ENCODE results near the gene OPRL1. TPM values are rescaled to one million over a fixed set of nuclear protein-coding genes. Genes with fewer than 3 reads are reported as not detected.

The OPRL1 gene
- total RNA-seq, 4 donors from 2014 or later, result 0.14 to 0.32 TPM; not detected in 2

DNA sequence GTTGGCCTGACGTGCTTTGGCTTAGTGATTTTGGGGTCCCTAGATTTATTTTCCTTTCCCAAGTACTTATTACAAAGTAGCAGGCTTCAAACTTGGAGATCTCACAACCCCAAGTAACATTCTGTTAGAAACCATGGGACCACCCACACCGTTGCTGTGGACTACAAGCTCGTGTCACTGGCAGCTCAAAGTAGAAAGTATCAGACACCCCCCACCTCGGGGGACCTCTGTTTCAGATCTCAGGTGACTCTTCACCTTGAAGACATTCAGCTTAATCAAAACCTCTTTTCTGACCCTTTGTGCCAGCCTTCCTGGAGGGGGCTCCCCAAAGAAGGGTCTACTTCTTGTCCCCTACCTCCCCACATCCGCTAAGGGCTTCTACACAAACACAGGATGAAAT is 68.7 kb downstream of the OPRL1 start:
- Histone ChIP-seq H3K9me3 (no peaks in the 10 kb centered on the region), H3K4me3 (no peak overlapping the region), H3K27ac (no peak overlapping the region), H3K36me3 (no peaks in the 10 kb centered on the region), H3K27me3 (peaks cover 3% of the 10 kb centered on the region), H3K4me1 (no peaks in the 10 kb centered on the region)
- in situ Hi-C loops (cut with MboI; ENCODE audit: low pct_ligation_motif_present in 1 of 4, low pct_unique_long_range_greater_than_20kb in 1 of 4, low sequenced_read_pairs in 3 of 4) (no loop called here), intact Hi-C loops (cut with DNase I; ENCODE audit: low total_unique reads) (no loop called here)
- 83 to 94% methylated on average over 2 to 5 of the region's 5 CpGs for WGBS, 2 donors (ENCODE audit: low coverage in 1 of 2)
- no peak for TF ChIP-seq POLR2AphosphoS5 (IDR thresholded peaks at IDR 0.05)
- TF ChIP-seq POLR2A (IDR thresholded peaks at IDR 0.05), result no peak
- TF ChIP-seq, protein P1, sequence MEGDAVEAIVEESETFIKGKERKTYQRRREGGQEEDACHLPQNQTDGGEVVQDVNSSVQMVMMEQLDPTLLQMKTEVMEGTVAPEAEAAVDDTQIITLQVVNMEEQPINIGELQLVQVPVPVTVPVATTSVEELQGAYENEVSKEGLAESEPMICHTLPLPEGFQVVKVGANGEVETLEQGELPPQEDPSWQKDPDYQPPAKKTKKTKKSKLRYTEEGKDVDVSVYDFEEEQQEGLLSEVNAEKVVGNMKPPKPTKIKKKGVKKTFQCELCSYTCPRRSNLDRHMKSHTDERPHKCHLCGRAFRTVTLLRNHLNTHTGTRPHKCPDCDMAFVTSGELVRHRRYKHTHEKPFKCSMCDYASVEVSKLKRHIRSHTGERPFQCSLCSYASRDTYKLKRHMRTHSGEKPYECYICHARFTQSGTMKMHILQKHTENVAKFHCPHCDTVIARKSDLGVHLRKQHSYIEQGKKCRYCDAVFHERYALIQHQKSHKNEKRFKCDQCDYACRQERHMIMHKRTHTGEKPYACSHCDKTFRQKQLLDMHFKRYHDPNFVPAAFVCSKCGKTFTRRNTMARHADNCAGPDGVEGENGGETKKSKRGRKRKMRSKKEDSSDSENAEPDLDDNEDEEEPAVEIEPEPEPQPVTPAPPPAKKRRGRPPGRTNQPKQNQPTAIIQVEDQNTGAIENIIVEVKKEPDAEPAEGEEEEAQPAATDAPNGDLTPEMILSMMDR (IDR thresholded peaks at IDR 0.05), result no peak
- no peak for TF ChIP-seq EP300 (IDR thresholded peaks at IDR 0.05; ENCODE audit: low read depth)
- DNase-seq, result no peak

DNA sequence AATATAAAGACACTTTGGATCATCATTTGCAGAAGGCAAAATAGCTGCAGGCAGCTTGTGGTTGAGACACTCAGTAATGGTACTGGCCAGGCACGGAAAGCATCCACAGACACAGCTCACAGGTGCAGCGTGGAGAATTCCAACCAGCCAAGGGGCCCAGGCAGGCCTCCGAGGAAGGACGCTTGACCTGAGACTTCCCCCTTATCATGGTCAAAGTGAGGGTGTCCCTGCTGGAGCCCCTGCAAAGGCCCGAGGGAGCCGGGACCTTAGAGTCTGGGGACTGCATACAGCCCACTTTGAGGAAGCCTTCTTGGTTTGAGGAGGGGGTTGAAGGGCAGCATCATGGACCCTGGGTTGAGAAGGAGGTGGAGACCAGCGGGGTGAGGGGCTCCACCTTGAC is 69.3 kb downstream of the OPRL1 start:
- TF ChIP-seq POLR2AphosphoS5 (IDR thresholded peaks at IDR 0.05) (no peak), POLR2A (IDR thresholded peaks at IDR 0.05) (no peak), EP300 (IDR thresholded peaks at IDR 0.05; ENCODE audit: low read depth) (no peak)
- TF ChIP-seq, protein P1 (IDR thresholded peaks at IDR 0.05), result no peak
- 95% methylated on average over 7 of the region's 7 CpGs; no CpG with 5 or more reads in 1 of the 2 donors for WGBS, 2 donors (ENCODE audit: low coverage in 1 of 2)
- DNase-seq, result no peak
- Histone ChIP-seq H3K27me3 (peaks cover 3% of the 10 kb centered on the region), H3K27ac (no peak overlapping the region), H3K4me3 (no peak overlapping the region), H3K4me1 (no peaks in the 10 kb centered on the region), H3K36me3 (no peaks in the 10 kb centered on the region), H3K9me3 (no peaks in the 10 kb centered on the region)
- in situ Hi-C loops (cut with MboI; ENCODE audit: low pct_ligation_motif_present in 1 of 4, low pct_unique_long_range_greater_than_20kb in 1 of 4, low sequenced_read_pairs in 3 of 4) (no loop called here), intact Hi-C loops (cut with DNase I; ENCODE audit: low total_unique reads) (no loop called here)

DNA sequence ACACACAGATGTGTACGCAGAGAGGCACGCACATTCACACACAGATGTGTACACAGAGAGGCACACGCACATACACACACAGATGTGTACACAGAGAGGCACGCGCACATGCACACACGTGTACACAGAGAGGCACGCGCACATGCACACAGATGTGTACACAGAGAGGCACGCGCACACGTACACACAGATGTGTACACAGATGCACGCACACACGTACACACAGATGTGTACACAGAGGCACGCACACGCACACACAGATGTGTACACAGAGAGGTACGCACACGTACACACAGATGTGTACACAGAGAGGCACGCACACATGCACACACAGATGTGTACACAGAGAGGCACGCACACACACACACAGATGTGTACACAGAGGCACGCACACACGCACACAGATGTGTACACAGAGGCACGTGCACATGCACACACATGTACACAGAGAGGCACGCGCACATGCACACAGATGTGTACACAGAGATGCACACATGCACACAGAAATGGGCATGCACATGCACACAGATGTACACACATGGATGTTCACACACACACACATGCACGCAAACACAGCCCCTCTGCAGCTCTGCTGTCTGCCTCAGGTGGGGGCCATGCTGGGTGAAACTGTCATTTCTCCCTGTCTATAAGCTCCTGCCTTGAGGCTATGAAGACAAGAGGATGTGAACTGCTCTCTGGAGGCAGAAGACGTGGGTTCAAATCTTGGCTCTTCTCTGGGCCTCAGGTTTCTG is 70.1 kb downstream of the OPRL1 start:
- no peak for TF ChIP-seq EP300 (IDR thresholded peaks at IDR 0.05; ENCODE audit: low read depth)
- peaks cover 3% of the 10 kb centered on the region for H3K27me3 ChIP-seq
- no peaks in the 10 kb centered on the region for H3K9me3 ChIP-seq
- intact Hi-C loops (cut with DNase I; ENCODE audit: low total_unique reads), result no loop called here
- DNase-seq, result no peak
- H3K27ac ChIP-seq, result no peak overlapping the region
- 88 to 93% methylated on average over 20 to 26 of the region's 26 CpGs for WGBS, 2 donors (ENCODE audit: low coverage in 1 of 2)
- H3K36me3 ChIP-seq, result no peaks in the 10 kb centered on the region
- in situ Hi-C loops (cut with MboI; ENCODE audit: low pct_ligation_motif_present in 1 of 4, low pct_unique_long_range_greater_than_20kb in 1 of 4, low sequenced_read_pairs in 3 of 4), result no loop called here
- no peak overlapping the region for H3K4me3 ChIP-seq
- H3K4me1 ChIP-seq, result no peaks in the 10 kb centered on the region

Small RNAs within 50 kb of the gene (small RNA-seq; reads per million reads assigned to genes)
- gene AL355803.1 (0 reads per million in 4 donors), gene MIR6813 (0 reads per million in 4 donors)

Other genes starting within 250 kb of the OPRL1 start
- gene ZBTB46, start 248.8 kb upstream of the OPRL1 start, total RNA-seq, result 1 to 10 TPM; 2.3 to 6.0 (median 5.3) TPM
- not detected for gene ABHD16B, start 218.6 kb upstream of the OPRL1 start, total RNA-seq
- 10 to 100 TPM; 40.8 to 67.0 (median 62.6) TPM for gene TPD52L2, start 214.8 kb upstream of the OPRL1 start, total RNA-seq
- 10 to 100 TPM; 59.9 to 77.3 (median 71.4) TPM for gene DNAJC5, start 185.0 kb upstream of the OPRL1 start, total RNA-seq
- 100 to 1,000 TPM in 1 of 4 donors, 10 to 100 TPM in 3; 41.1 to 189 (median 68.5) TPM for gene UCKL1, start 123.7 kb upstream of the OPRL1 start, total RNA-seq
- 1 to 10 TPM; 1.8 to 5.2 (median 2.1) TPM for gene ZNF512B, start 110.2 kb upstream of the OPRL1 start, total RNA-seq
- gene SAMD10, start 100.4 kb upstream of the OPRL1 start, total RNA-seq, result 10 to 100 TPM in 3 of 4 donors, 1 to 10 TPM in 1; 5.9 to 86.2 (median 19.4) TPM
- gene PRPF6, start 99.0 kb upstream of the OPRL1 start, total RNA-seq, result 10 to 100 TPM; 29.2 to 55.7 (median 51.8) TPM
- 10 to 100 TPM in 1 of 4 donors, 1 to 10 TPM in 1, under 1 TPM in 1, not detected in 1; 0.68 to 34.8 (median 1.4) TPM for gene C20orf204, start 43.9 kb upstream of the OPRL1 start, total RNA-seq
- 10 to 100 TPM in 1 of 4 donors, 1 to 10 TPM in 3; 1.8 to 14.2 (median 6.5) TPM for gene SOX18, start 30.4 kb upstream of the OPRL1 start, total RNA-seq
- gene TCEA2, start 16.9 kb upstream of the OPRL1 start, total RNA-seq, result 10 to 100 TPM in 3 of 4 donors, 1 to 10 TPM in 1; 5.6 to 94.3 (median 14.8) TPM
- gene RGS19, start 564 bp upstream of the OPRL1 start, total RNA-seq, result 10 to 100 TPM in 2 of 4 donors, 1 to 10 TPM in 1, not detected in 1; 5.5 to 37.4 (median 10.8) TPM
- gene LKAAEAR1, start 4.3 kb downstream of the OPRL1 start, total RNA-seq, result not detected
- gene NPBWR2, start 27.5 kb downstream of the OPRL1 start, total RNA-seq, result not detected
- gene MYT1, start 84.4 kb downstream of the OPRL1 start, total RNA-seq, result under 1 TPM in 2 of 4 donors, not detected in 2; 0.16 to 0.55 TPM
- 10 to 100 TPM; 17.6 to 55.3 (median 34.2) TPM for gene PCMTD2, start 175.7 kb downstream of the OPRL1 start, total RNA-seq